Activated T-cell treated with anti-CD3 and anti-CD28 coated beads, Interleukin-2, amount 50 U/mL, for 24 hours (primary cell): Measurements from ENCODE around the gene IL3RA.
"Not testable (repeated sequence)": the region's sequence is repeated elsewhere in the genome, so short reads cannot be mapped to it uniquely, and the experiment has no call there.

Experiments used
- DNase-seq: peaks from one replicate; pipeline ENCODE4 v3.0.0-alpha.2; 2020
- H3K27ac Mint-ChIP-seq: 2 replicates; pipeline ENCODE4 v1.8.0; 2020; ENCODE audit warnings: mild to moderate bottlenecking, mixed read lengths
- H3K27me3 Mint-ChIP-seq: 2 replicates; pipeline ENCODE4 v1.8.0; 2020; ENCODE audit warnings: mixed read lengths
- H3K36me3 Mint-ChIP-seq: 2 replicates; pipeline ENCODE4 v1.8.0; 2020; ENCODE audit warnings: low read depth, mixed read lengths
- H3K4me1 Mint-ChIP-seq: 2 replicates; pipeline ENCODE4 v1.8.0; 2020; ENCODE audit warnings: low read depth, mixed read lengths
- H3K4me3 Mint-ChIP-seq: 2 replicates; pipeline ENCODE4 v1.8.0; 2020; ENCODE audit warnings: mild to moderate bottlenecking, moderate library complexity, mixed read lengths
- H3K9me3 Mint-ChIP-seq: 2 replicates; pipeline ENCODE4 v1.8.0; 2020; ENCODE audit warnings: mixed read lengths

IL3RA gene

GRCh38 chrX:1412551-1413161 is 76.1 kb downstream of the IL3RA start:
- no peak overlapping the region for H3K4me3 Mint-ChIP-seq
- H3K27me3 Mint-ChIP-seq = no peaks in the 10 kb centered on the region
- H3K27ac Mint-ChIP-seq = no peak overlapping the region
- no peaks in the 10 kb centered on the region for H3K9me3 Mint-ChIP-seq
- no peaks in the 10 kb centered on the region for H3K4me1 Mint-ChIP-seq
- H3K36me3 Mint-ChIP-seq = peaks cover 50% of the 10 kb centered on the region
- DNase-seq = peak; percentile 28

- Mint-ChIP-seq H3K9me3 (no peaks in the 10 kb centered on the region), H3K4me3 (no peak overlapping the region), H3K27ac (no peak overlapping the region), H3K36me3 (peaks cover 43% of the 10 kb centered on the region), H3K4me1 (no peaks in the 10 kb centered on the region), H3K27me3 (no peaks in the 10 kb centered on the region)
- no peak for DNase-seq
Measured at GRCh38 chrX:1416327-1416784, 79.8 kb downstream of the IL3RA start.

- H3K27ac Mint-ChIP-seq = no peak overlapping the region
- H3K4me1 Mint-ChIP-seq = no peaks in the 10 kb centered on the region
- peak; percentile 25 for DNase-seq
- H3K9me3 Mint-ChIP-seq = peaks cover 8% of the 10 kb centered on the region
- H3K36me3 Mint-ChIP-seq = peaks cover 43% of the 10 kb centered on the region
- H3K4me3 Mint-ChIP-seq = no peak overlapping the region
- H3K27me3 Mint-ChIP-seq = no peaks in the 10 kb centered on the region
Measured at GRCh38 chrX:1416965-1417760, 80.6 kb downstream of the IL3RA start.

- H3K4me3 Mint-ChIP-seq = no peak overlapping the region
- H3K27me3 Mint-ChIP-seq = no peaks in the 10 kb centered on the region
- H3K9me3 Mint-ChIP-seq = peaks cover 11% of the 10 kb centered on the region
- peak; percentile 28 for DNase-seq
- H3K4me1 Mint-ChIP-seq = no peaks in the 10 kb centered on the region
- H3K36me3 Mint-ChIP-seq = peaks cover 43% of the 10 kb centered on the region
- no peak overlapping the region for H3K27ac Mint-ChIP-seq
Measured at GRCh38 chrX:1417921-1418771, 81.6 kb downstream of the IL3RA start.

- H3K4me3 Mint-ChIP-seq = no peak overlapping the region
- peaks cover 11% of the 10 kb centered on the region for H3K9me3 Mint-ChIP-seq
- DNase-seq = peak; percentile 30
- H3K4me1 Mint-ChIP-seq = no peaks in the 10 kb centered on the region
- no peak overlapping the region for H3K27ac Mint-ChIP-seq
- peaks cover 41% of the 10 kb centered on the region for H3K36me3 Mint-ChIP-seq
- no peaks in the 10 kb centered on the region for H3K27me3 Mint-ChIP-seq
Measured at GRCh38 chrX:1418901-1419544, 82.4 kb downstream of the IL3RA start.

- peak overlapping the region; percentile 61 for H3K27ac Mint-ChIP-seq
- H3K9me3 Mint-ChIP-seq = peaks cover 11% of the 10 kb centered on the region
- peak; percentile 29 for DNase-seq
- H3K4me1 Mint-ChIP-seq = no peaks in the 10 kb centered on the region
- peaks cover 40% of the 10 kb centered on the region for H3K36me3 Mint-ChIP-seq
- H3K27me3 Mint-ChIP-seq = no peaks in the 10 kb centered on the region
- no peak overlapping the region for H3K4me3 Mint-ChIP-seq
Measured at GRCh38 chrX:1419545-1420355, 83.2 kb downstream of the IL3RA start.

GRCh38 chrX:1420371-1420770 is 83.8 kb downstream of the IL3RA start:
- Mint-ChIP-seq H3K4me3 (no peak overlapping the region), H3K27me3 (no peaks in the 10 kb centered on the region)
- DNase-seq = peak; percentile 33

GRCh38 chrX:1421433-1422134 is 85.0 kb downstream of the IL3RA start:
- H3K4me3 Mint-ChIP-seq = no peak overlapping the region
- peaks cover 53% of the 10 kb centered on the region for H3K36me3 Mint-ChIP-seq
- no peaks in the 10 kb centered on the region for H3K27me3 Mint-ChIP-seq
- peak; percentile 29 for DNase-seq
- H3K4me1 Mint-ChIP-seq = no peaks in the 10 kb centered on the region
- H3K27ac Mint-ChIP-seq = no peak overlapping the region
- peaks cover 15% of the 10 kb centered on the region for H3K9me3 Mint-ChIP-seq

More at GRCh38 chrX:1420371-1420770, 83.8 kb downstream of the IL3RA start:
- Mint-ChIP-seq H3K9me3 (peaks cover 15% of the 10 kb centered on the region), H3K27ac (peak overlapping the region; percentile 61), H3K36me3 (peaks cover 41% of the 10 kb centered on the region), H3K4me1 (no peaks in the 10 kb centered on the region)

- H3K27me3 Mint-ChIP-seq = no peaks in the 10 kb centered on the region
- H3K4me3 Mint-ChIP-seq = no peak overlapping the region
- no peaks in the 10 kb centered on the region for H3K4me1 Mint-ChIP-seq
- no peak overlapping the region for H3K27ac Mint-ChIP-seq
- peaks cover 59% of the 10 kb centered on the region for H3K36me3 Mint-ChIP-seq
- no peak for DNase-seq
- peaks cover 15% of the 10 kb centered on the region for H3K9me3 Mint-ChIP-seq
Measured at GRCh38 chrX:1422135-1422465, 85.5 kb downstream of the IL3RA start.

GRCh38 chrX:1423215-1423614 is 86.6 kb downstream of the IL3RA start:
- DNase-seq = peak; percentile 25
- no peaks in the 10 kb centered on the region for H3K27me3 Mint-ChIP-seq
- no peaks in the 10 kb centered on the region for H3K4me1 Mint-ChIP-seq
- H3K27ac Mint-ChIP-seq = no peak overlapping the region
- peaks cover 70% of the 10 kb centered on the region for H3K36me3 Mint-ChIP-seq
- no peak overlapping the region for H3K4me3 Mint-ChIP-seq
- H3K9me3 Mint-ChIP-seq = peaks cover 15% of the 10 kb centered on the region

- H3K4me3 Mint-ChIP-seq = no peak overlapping the region
- no peaks in the 10 kb centered on the region for H3K4me1 Mint-ChIP-seq
- no peak for DNase-seq
- H3K27me3 Mint-ChIP-seq = no peaks in the 10 kb centered on the region
- peaks cover 73% of the 10 kb centered on the region for H3K36me3 Mint-ChIP-seq
- H3K27ac Mint-ChIP-seq = no peak overlapping the region
- H3K9me3 Mint-ChIP-seq = peaks cover 15% of the 10 kb centered on the region
Measured at GRCh38 chrX:1424147-1424851, 87.7 kb downstream of the IL3RA start.

GRCh38 chrX:1425381-1425780 is 88.8 kb downstream of the IL3RA start:
- Mint-ChIP-seq H3K4me1 (no peaks in the 10 kb centered on the region), H3K27ac (no peak overlapping the region), H3K27me3 (no peaks in the 10 kb centered on the region)

GRCh38 chrX:1426321-1426720 is 89.7 kb downstream of the IL3RA start:
- not testable (repeated sequence) for H3K27me3 Mint-ChIP-seq, H3K27ac Mint-ChIP-seq, H3K4me3 Mint-ChIP-seq, H3K4me1 Mint-ChIP-seq
- Mint-ChIP-seq H3K9me3 (peaks cover 15% of the 10 kb centered on the region), H3K36me3 (peaks cover 81% of the 10 kb centered on the region)
- peak; percentile 27 for DNase-seq

More at GRCh38 chrX:1425381-1425780, 88.8 kb downstream of the IL3RA start:
- Mint-ChIP-seq H3K9me3 (peaks cover 15% of the 10 kb centered on the region), H3K36me3 (peaks cover 84% of the 10 kb centered on the region), H3K4me3 (no peak overlapping the region)
- DNase-seq = no peak
